Right renal cortex interstitium (tissue), 3 donors: ENCODE results near the gene AKAP5. TPM values are rescaled to one million over a fixed set of nuclear protein-coding genes. Genes with fewer than 3 reads are reported as not detected.

ENCODE experiments used
- DNase-seq, 3 donors: peaks; one replicate each; pipeline ENCODE4 v3.0.0-alpha.2; 2013; ENCODE audit warnings: low read depth in 3 of 3, low spot score in 2 of 3
- polyA plus RNA-seq, 3 donors: library from polyadenylated mRNA; unstranded; fragments of 120-200 nt; gene quantifications; one replicate each; pipeline ENCODE4 v1.2.1, GENCODE V29; 2013; ENCODE audit not compliant: insufficient read length in 3 of 3

The AKAP5 gene
- polyA plus RNA-seq, 3 donors: 5.2 to 9.3 (median 7.2) TPM

- no peak for DNase-seq
These were observed 10.6 kb upstream of the AKAP5 start for GRCh38 chr14:64454671-64455070.

GRCh38 chr14:64459405-64460136, 5.7 kb upstream of the AKAP5 start:
- no peak for DNase-seq

GRCh38 chr14:64461221-64461620, 4.1 kb upstream of the AKAP5 start:
- DNase-seq: no peak

- no peak for DNase-seq
These were observed 2.1 kb upstream of the AKAP5 start for GRCh38 chr14:64463195-64463594.

GRCh38 chr14:64463873-64464272, 1.4 kb upstream of the AKAP5 start:
- DNase-seq: no peak

- DNase-seq: no peak
These were observed 648 bp upstream of the AKAP5 start for GRCh38 chr14:64464651-64465050.

GRCh38 chr14:64465831-64466554, 694 bp downstream of the AKAP5 start:
- peak in 1 of 3 donors; percentile 34 for DNase-seq

GRCh38 chr14:64467101-64467500, 1.8 kb downstream of the AKAP5 start:
- no peak for DNase-seq

GRCh38 chr14:64467566-64467965, 2.3 kb downstream of the AKAP5 start:
- no peak for DNase-seq

GRCh38 chr14:64468451-64468850, 3.2 kb downstream of the AKAP5 start:
- DNase-seq: no peak

GRCh38 chr14:64474041-64474440, 8.7 kb downstream of the AKAP5 start:
- DNase-seq: no peak

- DNase-seq: no peak
These were observed 9.4 kb downstream of the AKAP5 start for GRCh38 chr14:64474698-64475097.

GRCh38 chr14:64475585-64476273, 10.4 kb downstream of the AKAP5 start:
- DNase-seq: no peak

- DNase-seq: no peak
These were observed 11.1 kb downstream of the AKAP5 start for GRCh38 chr14:64476438-64476837.

GRCh38 chr14:64478634-64479250, 13.4 kb downstream of the AKAP5 start:
- no peak for DNase-seq

GRCh38 chr14:64488590-64489099, 23.3 kb downstream of the AKAP5 start:
- DNase-seq: no peak

GRCh38 chr14:64491637-64492036, 26.3 kb downstream of the AKAP5 start:
- DNase-seq: no peak

- DNase-seq: no peak
These were observed 28.2 kb downstream of the AKAP5 start for GRCh38 chr14:64493455-64493854.

GRCh38 chr14:64495252-64495651, 30.0 kb downstream of the AKAP5 start:
- no peak for DNase-seq

- no peak for DNase-seq
These were observed 31.5 kb downstream of the AKAP5 start for GRCh38 chr14:64496764-64497163.

GRCh38 chr14:64500088-64500487, 34.8 kb downstream of the AKAP5 start:
- no peak for DNase-seq
